Measurements from ENCODE around the gene BRME1. TPM values are rescaled to one million over a fixed set of nuclear protein-coding genes. Genes with fewer than 3 reads are reported as not detected.

Gene BRME1
- polyA plus RNA-seq, 3 donors = 0.05 to 0.28 TPM; not detected in 1

DNA sequence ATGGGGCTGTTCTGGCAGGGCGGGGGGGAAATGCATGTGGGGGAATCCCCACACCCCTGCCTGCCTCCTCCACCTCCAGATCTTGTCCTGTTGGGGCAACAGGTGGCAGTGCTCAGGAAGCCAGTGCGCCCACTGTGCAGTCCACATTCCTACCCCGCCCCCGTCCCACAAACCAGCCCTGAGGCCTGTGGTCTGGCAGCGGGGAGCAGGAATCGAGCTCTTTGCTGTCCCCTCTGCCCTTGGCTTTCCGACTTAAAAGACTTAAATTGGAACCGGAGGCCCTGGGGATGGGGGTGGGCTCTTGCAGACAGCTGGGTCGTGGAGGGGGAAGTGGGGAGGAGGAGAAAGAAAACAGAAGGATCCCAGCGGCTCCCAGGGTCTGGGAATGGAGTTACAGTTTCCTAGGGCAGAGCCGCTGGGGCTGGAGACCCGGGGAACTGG lies 24.6 kb downstream of the BRME1 start:
- TF ChIP-seq, protein P1, sequence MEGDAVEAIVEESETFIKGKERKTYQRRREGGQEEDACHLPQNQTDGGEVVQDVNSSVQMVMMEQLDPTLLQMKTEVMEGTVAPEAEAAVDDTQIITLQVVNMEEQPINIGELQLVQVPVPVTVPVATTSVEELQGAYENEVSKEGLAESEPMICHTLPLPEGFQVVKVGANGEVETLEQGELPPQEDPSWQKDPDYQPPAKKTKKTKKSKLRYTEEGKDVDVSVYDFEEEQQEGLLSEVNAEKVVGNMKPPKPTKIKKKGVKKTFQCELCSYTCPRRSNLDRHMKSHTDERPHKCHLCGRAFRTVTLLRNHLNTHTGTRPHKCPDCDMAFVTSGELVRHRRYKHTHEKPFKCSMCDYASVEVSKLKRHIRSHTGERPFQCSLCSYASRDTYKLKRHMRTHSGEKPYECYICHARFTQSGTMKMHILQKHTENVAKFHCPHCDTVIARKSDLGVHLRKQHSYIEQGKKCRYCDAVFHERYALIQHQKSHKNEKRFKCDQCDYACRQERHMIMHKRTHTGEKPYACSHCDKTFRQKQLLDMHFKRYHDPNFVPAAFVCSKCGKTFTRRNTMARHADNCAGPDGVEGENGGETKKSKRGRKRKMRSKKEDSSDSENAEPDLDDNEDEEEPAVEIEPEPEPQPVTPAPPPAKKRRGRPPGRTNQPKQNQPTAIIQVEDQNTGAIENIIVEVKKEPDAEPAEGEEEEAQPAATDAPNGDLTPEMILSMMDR (IDR thresholded peaks at IDR 0.05) = no peak
- Mint-ChIP-seq H3K36me3 (no peaks in the 10 kb centered on the region), H3K27me3 (ENCODE audit: low read depth in 3 of 3) (peaks cover 11 to 34% (median 18%) of the 10 kb centered on the region in 3 donors), H3K4me3 (peak overlapping the region in 1 of 2 donors; percentile 30), H3K27ac (peak overlapping the region in 5 of 7 donors; percentile 26 to 93 (median 89)), H3K4me1 (peaks cover 33% of the 10 kb centered on the region), H3K9me3 (peaks cover 0 to 4% (median 0%) of the 10 kb centered on the region in 7 donors)
- Histone ChIP-seq H3K4me3 (replicated peaks in 1 of 3; ENCODE audit: low read depth in 2 of 3, low read length in 3 of 3) (peak overlapping the region in 1 of 3 experiments; percentile 23), H4K20me1 (ENCODE audit: insufficient read depth, low read length) (no peaks in the 10 kb centered on the region), H2AFZ (ENCODE audit: insufficient read depth, low read depth, low read length, poor library complexity, severe bottlenecking) (peak overlapping the region; percentile 68), H3K36me3 (replicated peaks in 1 of 2; ENCODE audit: control insufficient read depth in 1 of 2, insufficient read depth in 2 of 2, low read length in 2 of 2) (no peaks in the 10 kb centered on the region), H3K4me2 (replicated peaks; ENCODE audit: extremely low read depth, low read length, poor library complexity, severe bottlenecking) (peak overlapping the region; percentile 27), H3K79me2 (ENCODE audit: insufficient read depth, low read length) (no peaks in the 10 kb centered on the region), H3K4me1 (ENCODE audit: control insufficient read depth in 1 of 2, insufficient read depth in 2 of 2, low read length in 2 of 2) (peaks cover 31 to 40% of the 10 kb centered on the region in 2 donors), H3K9me3 (replicated peaks in 1 of 2; ENCODE audit: control insufficient read depth in 1 of 2, insufficient read depth in 1 of 2, low read length in 2 of 2) (no peaks in the 10 kb centered on the region), H3K9ac (ENCODE audit: insufficient read depth, low read length, poor library complexity, severe bottlenecking) (no peak overlapping the region), H3K27ac (ENCODE audit: low read depth in 1 of 2, low read length in 2 of 2) (peak overlapping the region in 1 of 2 donors; percentile 12), H3K27me3 (ENCODE audit: control insufficient read depth in 2 of 2, insufficient read depth in 2 of 2, low read length in 2 of 2) (peaks cover 0 to 16% of the 10 kb centered on the region in 2 donors)
- 11% methylated on average over 9 of the region's 12 CpGs for WGBS (ENCODE audit: insufficient coverage)
- DNase-seq = no peak
- intact Hi-C loops (cut with micrococcal nuclease) = loop anchor here (2.0 to 10.0 kb wide), 5 partner anchors 164 to 464 kb away; partner anchors contain the start of genes ASF1B (in 1 of the 2) and MISP3 (in 1 of the 2)

DNA sequence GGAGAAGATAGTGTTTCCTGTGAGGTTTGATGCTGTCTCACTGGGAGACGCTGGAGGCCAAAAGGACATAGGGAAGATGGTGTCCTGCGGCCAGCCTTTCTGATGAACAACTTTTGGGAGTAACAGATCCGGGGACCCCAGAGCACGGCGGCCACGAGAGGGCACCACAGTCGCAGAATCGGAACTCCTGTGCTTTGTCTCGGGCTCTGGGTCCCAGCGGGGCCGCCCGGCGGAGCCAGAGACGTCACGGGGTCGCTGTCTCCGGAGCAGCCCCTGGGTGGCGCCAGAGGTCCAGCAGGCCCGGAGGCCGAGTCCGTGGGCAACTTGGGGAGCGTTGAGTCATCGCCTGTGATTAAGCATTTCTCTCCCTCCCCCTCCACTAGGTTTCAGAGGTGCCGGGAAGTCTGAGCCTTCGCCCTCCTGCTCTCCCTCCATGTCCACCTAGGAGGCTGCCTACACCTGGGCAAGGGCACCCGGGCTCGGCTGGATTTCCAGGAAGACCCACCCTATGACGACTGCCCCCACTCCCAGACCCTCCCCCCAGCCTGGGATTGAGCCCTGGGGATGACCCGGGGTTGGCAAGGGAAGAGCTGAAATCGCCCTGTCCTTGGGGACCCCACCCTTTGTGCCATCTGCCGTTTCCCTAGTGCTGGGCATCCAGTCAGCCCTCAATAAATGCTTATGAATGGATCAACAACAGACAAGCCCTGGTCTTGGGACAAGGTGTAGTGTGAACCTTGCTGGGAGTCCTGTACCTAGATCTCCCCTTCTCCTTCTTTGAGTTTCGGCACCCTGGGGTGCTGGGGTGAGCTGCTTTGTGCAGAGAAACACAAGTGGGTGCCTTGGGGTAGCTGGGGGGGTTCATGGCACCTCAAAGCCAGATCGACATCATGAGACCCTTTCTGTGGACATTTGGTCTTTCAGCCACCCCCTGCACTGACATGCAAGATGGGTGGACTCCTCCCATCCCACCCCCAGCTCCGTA lies 25.6 kb downstream of the BRME1 start:
- peaks cover 0 to 4% (median 0%) of the 10 kb centered on the region in 7 donors for H3K9me3 Mint-ChIP-seq
- peak; percentile 96 to 98 (median 98) for DNase-seq

More for the DNA sequence above, 25.6 kb downstream of the BRME1 start:
- peak overlapping the region; percentile 81 for H2AFZ ChIP-seq (ENCODE audit: insufficient read depth, low read depth, low read length, poor library complexity, severe bottlenecking)
- no peaks in the 10 kb centered on the region for H3K9me3 ChIP-seq (replicated peaks in 1 of 2; ENCODE audit: control insufficient read depth in 1 of 2, insufficient read depth in 1 of 2, low read length in 2 of 2)
- H3K4me2 ChIP-seq (replicated peaks; ENCODE audit: extremely low read depth, low read length, poor library complexity, severe bottlenecking) = peak overlapping the region; percentile 73
- peaks cover 3 to 37% (median 12%) of the 10 kb centered on the region in 3 donors for H3K27me3 Mint-ChIP-seq (ENCODE audit: low read depth in 3 of 3)
- H3K4me1 Mint-ChIP-seq = peaks cover 33% of the 10 kb centered on the region
- intact Hi-C loops (cut with micrococcal nuclease) = loop anchor here (2.0 to 10.0 kb wide), 5 partner anchors 164 to 464 kb away; partner anchors contain the start of genes ASF1B (in 1 of the 2) and MISP3 (in 1 of the 2)
- H3K4me3 Mint-ChIP-seq = peak overlapping the region; percentile 60 to 78
- TF ChIP-seq, protein P1 (IDR thresholded peaks at IDR 0.05) = peak; percentile 98
- peaks cover 31 to 40% of the 10 kb centered on the region in 2 donors for H3K4me1 ChIP-seq (ENCODE audit: control insufficient read depth in 1 of 2, insufficient read depth in 2 of 2, low read length in 2 of 2)
- H3K9ac ChIP-seq (ENCODE audit: insufficient read depth, low read length, poor library complexity, severe bottlenecking) = peak overlapping the region; percentile 50
- H3K36me3 Mint-ChIP-seq = no peaks in the 10 kb centered on the region
- peak overlapping the region; percentile 60 to 93 (median 82) for H3K27ac Mint-ChIP-seq
- H3K27me3 ChIP-seq (ENCODE audit: control insufficient read depth in 2 of 2, insufficient read depth in 2 of 2, low read length in 2 of 2) = peaks cover 0 to 8% of the 10 kb centered on the region in 2 donors
- 0% methylated on average over 26 of the region's 34 CpGs for WGBS (ENCODE audit: insufficient coverage)
- H3K79me2 ChIP-seq (ENCODE audit: insufficient read depth, low read length) = no peaks in the 10 kb centered on the region
- H3K27ac ChIP-seq (ENCODE audit: low read depth in 1 of 2, low read length in 2 of 2) = peak overlapping the region; percentile 50 to 74
- no peaks in the 10 kb centered on the region for H3K36me3 ChIP-seq (replicated peaks in 1 of 2; ENCODE audit: control insufficient read depth in 1 of 2, insufficient read depth in 2 of 2, low read length in 2 of 2)
- H4K20me1 ChIP-seq (ENCODE audit: insufficient read depth, low read length) = no peaks in the 10 kb centered on the region
- peak overlapping the region in 2 of 3 experiments; percentile 27 to 64 for H3K4me3 ChIP-seq (replicated peaks in 1 of 3; ENCODE audit: low read depth in 2 of 3, low read length in 3 of 3)

All from CD14-positive monocyte (primary cell).